ENCODE data around the gene RRP9. TPM values are rescaled to one million over a fixed set of nuclear protein-coding genes. Genes with fewer than 3 reads are reported as not detected.

The RRP9 gene
- total RNA-seq, 2 experiments from 2014 or later, result 40.0 to 40.7 TPM

- peaks cover 9% of the 10 kb centered on the region for H3K4me1 Mint-ChIP-seq (ENCODE audit: low read depth)
- TF ChIP-seq CTCF (IDR thresholded peaks at IDR 0.05), result no peak
- H3K36me3 Mint-ChIP-seq (ENCODE audit: low read depth), result no peaks in the 10 kb centered on the region
- H3K27ac Mint-ChIP-seq, result no peak overlapping the region
- ChIA-PET CTCF (interaction anchor here (1.0 to 3.3 kb wide), 5 partner anchors 8 to 25 kb away, joined by 4 to 14 read pairs (median 6); partner anchors contain the start of genes ABHD14B, PARP3 and RRP9), POLR2A (interaction anchor here (1.0 to 2.0 kb wide), 5 partner anchors 10 to 29 kb away, joined by 3 to 6 read pairs (median 4); partner anchors contain the start of genes GPR62, PARP3 and RRP9)
- H3K9me3 Mint-ChIP-seq, result no peaks in the 10 kb centered on the region
- peak overlapping the region; percentile 24 for H3K4me3 Mint-ChIP-seq
- ATAC-seq, result no peak
- intact Hi-C loops (cut with micrococcal nuclease), result no loop called here
- no peaks in the 10 kb centered on the region for H3K27me3 Mint-ChIP-seq
- no peak for DNase-seq
Measured at GRCh38 chr3:51966016-51966415, 24.3 kb upstream of the RRP9 start.

- Mint-ChIP-seq H3K9me3 (no peaks in the 10 kb centered on the region), H3K27ac (no peak overlapping the region), H3K36me3 (ENCODE audit: low read depth) (no peaks in the 10 kb centered on the region), H3K4me1 (ENCODE audit: low read depth) (peaks cover 9% of the 10 kb centered on the region), H3K4me3 (no peak overlapping the region), H3K27me3 (no peaks in the 10 kb centered on the region)
- intact Hi-C loops (cut with micrococcal nuclease), result no loop called here
- no peak for TF ChIP-seq CTCF (IDR thresholded peaks at IDR 0.05)
- DNase-seq (no peak), ATAC-seq (no peak)
- CTCF ChIA-PET, result interaction anchor here (1.1 to 2.7 kb wide), 3 partner anchors 9 to 165 kb away, joined by 3 to 12 read pairs (median 6); partner anchors contain the start of genes ABHD14B and PARP3
- POLR2A ChIA-PET, result interaction anchor here (1.2 to 2.0 kb wide), 4 partner anchors 9 to 31 kb away, joined by 3 to 6 read pairs (median 4); partner anchors contain the start of genes ABHD14B and GPR62
Measured at GRCh38 chr3:51964521-51964920, 22.8 kb upstream of the RRP9 start.

- POLR2A ChIA-PET, result interaction anchor here (1.2 to 2.4 kb wide), 3 partner anchors 9 to 11 kb away, joined by 3 to 11 read pairs (median 5); partner anchors contain the start of genes ABHD14A and ABHD14B
- no peak overlapping the region for H3K4me3 Mint-ChIP-seq
- intact Hi-C loops (cut with micrococcal nuclease), result no loop called here
- H3K36me3 Mint-ChIP-seq (ENCODE audit: low read depth), result no peaks in the 10 kb centered on the region
- ATAC-seq (no peak), DNase-seq (no peak)
- no peaks in the 10 kb centered on the region for H3K27me3 Mint-ChIP-seq
- H3K4me1 Mint-ChIP-seq (ENCODE audit: low read depth), result peaks cover 7% of the 10 kb centered on the region
- TF ChIP-seq CTCF (IDR thresholded peaks at IDR 0.05), result no peak
- no peaks in the 10 kb centered on the region for H3K9me3 Mint-ChIP-seq
- no peak overlapping the region for H3K27ac Mint-ChIP-seq
- CTCF ChIA-PET, result interaction anchor here (1.1 to 2.7 kb wide), 3 partner anchors 10 to 165 kb away, joined by 3 to 12 read pairs (median 4); partner anchors contain the start of gene ABHD14B
Measured at GRCh38 chr3:51963951-51964451, 22.3 kb upstream of the RRP9 start.

GRCh38 chr3:51962854-51963530, 21.3 kb upstream of the RRP9 start:
- TF ChIP-seq CTCF (IDR thresholded peaks at IDR 0.05), result no peak
- Mint-ChIP-seq H3K9me3 (no peaks in the 10 kb centered on the region), H3K36me3 (ENCODE audit: low read depth) (peaks cover 3% of the 10 kb centered on the region), H3K27me3 (no peaks in the 10 kb centered on the region), H3K4me1 (ENCODE audit: low read depth) (peaks cover 4% of the 10 kb centered on the region), H3K4me3 (no peak overlapping the region), H3K27ac (no peak overlapping the region)
- CTCF ChIA-PET, result interaction anchor here (1.2 to 2.0 kb wide), 3 partner anchors 9 to 21 kb away, joined by 4 to 8 read pairs (median 7); partner anchors contain the start of genes ABHD14B, PARP3 and RRP9
- POLR2A ChIA-PET, result interaction anchor here (0.6 to 2.4 kb wide), 6 partner anchors 10 to 33 kb away, joined by 3 to 11 read pairs (median 3); partner anchors contain the start of genes ABHD14A, ABHD14B, PARP3 and RPL29
- ATAC-seq (no peak), DNase-seq (no peak)
- intact Hi-C loops (cut with micrococcal nuclease), result no loop called here
